OCI-LY3 (cell line): ENCODE measurements around the gene GPSM3.

Source experiments
- H2AFZ ChIP-seq: fragments of 200-600, 300-600 bp; shearing (Covaris generic); 2 replicates; pipeline ENCODE4 v1.6.0; 2014; ENCODE audit warnings: antibody characterized with exemption, low read depth, low read length
- H3K27ac ChIP-seq: fragments of 200-600, 300-600 bp; sonication (generic); 2 replicates; pipeline ENCODE4 v1.5.1; 2014; ENCODE audit warnings: mild to moderate bottlenecking, low read length, moderate library complexity, mixed read lengths
- H3K27me3 ChIP-seq: fragments of 200-600, 300-600 bp; sonication (generic); 2 replicates; pipeline ENCODE4 v1.6.1; 2014; ENCODE audit warnings: low read depth, low read length, mixed read lengths
- H3K36me3 ChIP-seq: fragments of 200-600, 300-600 bp; sonication (generic); replicated peaks from 2 replicates; pipeline ENCODE3; 2014; ENCODE audit warnings: low read depth, low read length, mixed read lengths
- H3K4me1 ChIP-seq: fragments of 300-600, 200-600 bp; sonication (generic); 2 replicates; pipeline ENCODE4 v1.6.1; 2014; ENCODE audit warnings: low read length, mixed read lengths
- H3K4me2 ChIP-seq: fragments of 200-600, 300-600 bp; sonication (generic); 2 replicates; pipeline ENCODE4 v1.6.1; 2014; ENCODE audit warnings: low read length, mixed read lengths
- H3K4me3 ChIP-seq: fragments of 300-600, 200-600 bp; sonication (generic); 2 replicates; pipeline ENCODE4 v1.5.1; 2014; ENCODE audit warnings: antibody characterized with exemption, mild to moderate bottlenecking, low read length, moderate library complexity
- H3K79me2 ChIP-seq: fragments of 300-600, 200-600 bp; shearing (Covaris generic); 2 replicates; pipeline ENCODE4 v1.6.1; 2014; ENCODE audit warnings: mild to moderate bottlenecking, low read length, mixed read lengths
- H3K9ac ChIP-seq: fragments of 300-600, 200-600 bp; shearing (Covaris generic); 2 replicates; pipeline ENCODE4 v1.6.0; 2014; ENCODE audit warnings: mild to moderate bottlenecking, low read length, moderate library complexity
- H3K9me3 ChIP-seq: fragments of 200-600, 300-600 bp; shearing (Covaris generic); 2 replicates; pipeline ENCODE4 v1.6.1; 2014; ENCODE audit warnings: low read length, mixed read lengths; ENCODE audit not compliant: insufficient read depth
- H4K20me1 ChIP-seq: fragments of 200-600, 300-600 bp; sonication (generic); 2 replicates; pipeline ENCODE4 v1.6.1; 2016; ENCODE audit warnings: low read length, mixed read lengths; ENCODE audit not compliant: insufficient read depth
- EZH2phosphoT487 ChIP-seq: fragments of 200-600 bp; shearing (Covaris generic); IDR thresholded peaks from 2 replicates; pipeline ENCODE4 v1.6.1; 2018; ENCODE audit warnings: antibody characterized with exemption, mixed run types, low read depth
- TF ChIP-seq, protein P1 (sequence below): fragments of 200-600, 300-600 bp; sonication (generic); IDR thresholded peaks from 2 replicates; pipeline ENCODE4 v1.5.1; 2014; ENCODE audit warnings: antibody characterized with exemption, low read length, low read depth

Gene GPSM3

DNA sequence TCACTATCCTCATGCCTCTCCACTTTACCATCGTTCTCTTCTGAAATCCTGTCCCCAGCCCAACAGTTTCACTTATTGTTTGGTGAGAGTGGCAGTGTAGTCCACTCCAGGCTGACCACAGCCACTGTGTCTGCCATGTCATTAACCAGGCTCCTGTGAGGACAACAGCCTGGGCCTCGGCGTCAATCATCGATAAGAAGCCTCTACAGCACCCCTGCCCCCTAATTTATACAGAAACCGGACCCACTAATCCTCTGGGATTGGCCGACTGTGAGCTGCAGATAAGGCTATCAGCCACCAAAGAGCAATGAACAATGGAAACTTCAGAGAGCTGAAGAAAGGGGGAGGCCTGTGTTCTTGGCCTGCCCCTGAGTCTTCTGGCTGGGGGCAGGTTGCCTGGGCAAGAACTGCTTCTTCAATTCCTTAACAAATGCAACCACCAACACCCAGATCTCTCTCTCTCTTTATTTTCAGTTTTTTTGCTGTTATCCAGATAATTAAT lies 24.6 kb downstream of the GPSM3 start:
- Histone ChIP-seq H3K27ac (no peak overlapping the region), H3K4me2 (no peak overlapping the region), H4K20me1 (no peaks in the 10 kb centered on the region), H3K4me3 (no peak overlapping the region), H3K36me3 (no peaks in the 10 kb centered on the region), H3K4me1 (peaks cover 6% of the 10 kb centered on the region), H3K9ac (no peak overlapping the region), H2AFZ (no peak overlapping the region), H3K27me3 (no peaks in the 10 kb centered on the region), H3K79me2 (no peaks in the 10 kb centered on the region), H3K9me3 (no peaks in the 10 kb centered on the region)
- TF ChIP-seq, protein P1, sequence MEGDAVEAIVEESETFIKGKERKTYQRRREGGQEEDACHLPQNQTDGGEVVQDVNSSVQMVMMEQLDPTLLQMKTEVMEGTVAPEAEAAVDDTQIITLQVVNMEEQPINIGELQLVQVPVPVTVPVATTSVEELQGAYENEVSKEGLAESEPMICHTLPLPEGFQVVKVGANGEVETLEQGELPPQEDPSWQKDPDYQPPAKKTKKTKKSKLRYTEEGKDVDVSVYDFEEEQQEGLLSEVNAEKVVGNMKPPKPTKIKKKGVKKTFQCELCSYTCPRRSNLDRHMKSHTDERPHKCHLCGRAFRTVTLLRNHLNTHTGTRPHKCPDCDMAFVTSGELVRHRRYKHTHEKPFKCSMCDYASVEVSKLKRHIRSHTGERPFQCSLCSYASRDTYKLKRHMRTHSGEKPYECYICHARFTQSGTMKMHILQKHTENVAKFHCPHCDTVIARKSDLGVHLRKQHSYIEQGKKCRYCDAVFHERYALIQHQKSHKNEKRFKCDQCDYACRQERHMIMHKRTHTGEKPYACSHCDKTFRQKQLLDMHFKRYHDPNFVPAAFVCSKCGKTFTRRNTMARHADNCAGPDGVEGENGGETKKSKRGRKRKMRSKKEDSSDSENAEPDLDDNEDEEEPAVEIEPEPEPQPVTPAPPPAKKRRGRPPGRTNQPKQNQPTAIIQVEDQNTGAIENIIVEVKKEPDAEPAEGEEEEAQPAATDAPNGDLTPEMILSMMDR: no peak
- TF ChIP-seq EZH2phosphoT487: no peak

DNA sequence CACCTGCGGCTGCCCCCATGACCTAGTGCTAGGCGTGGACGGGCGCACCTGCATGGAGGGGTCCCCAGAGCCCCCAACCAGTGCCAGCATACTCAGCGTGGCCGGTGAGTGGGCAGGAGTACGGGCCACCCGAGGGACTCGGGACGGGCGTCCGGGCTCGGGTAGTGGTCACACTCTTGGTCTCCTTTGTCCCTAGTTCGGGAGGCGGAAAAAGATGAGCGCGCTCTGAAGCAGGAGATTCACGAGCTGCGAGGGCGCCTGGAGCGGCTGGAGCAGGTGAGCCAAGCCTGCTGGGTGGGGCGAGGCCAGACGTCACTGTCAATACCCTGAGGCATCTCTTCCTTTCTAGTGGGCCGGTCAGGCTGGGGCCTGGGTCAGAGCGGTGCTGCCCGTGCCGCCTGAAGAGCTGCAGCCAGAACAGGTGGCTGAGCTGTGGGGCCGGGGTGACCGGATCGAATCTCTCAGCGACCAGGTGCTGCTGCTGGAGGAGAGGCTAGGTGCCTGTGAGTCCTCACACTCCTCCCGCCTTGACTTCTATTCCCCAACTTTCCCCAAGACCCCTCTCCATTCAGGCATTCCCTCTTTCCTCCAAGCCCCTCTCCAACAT lies 25.2 kb downstream of the GPSM3 start:
- no peak for TF ChIP-seq EZH2phosphoT487
- TF ChIP-seq, protein P1: no peak
- Histone ChIP-seq H3K4me3 (no peak overlapping the region), H4K20me1 (no peaks in the 10 kb centered on the region), H3K79me2 (no peaks in the 10 kb centered on the region), H3K27ac (no peak overlapping the region), H3K27me3 (no peaks in the 10 kb centered on the region), H3K4me2 (no peak overlapping the region), H3K36me3 (no peaks in the 10 kb centered on the region), H3K9me3 (no peaks in the 10 kb centered on the region), H3K9ac (no peak overlapping the region), H2AFZ (no peak overlapping the region), H3K4me1 (peaks cover 6% of the 10 kb centered on the region)

GRCh38 chr6:32166411-32167061 lies 25.9 kb downstream of the GPSM3 start:
- H3K79me2 ChIP-seq: no peaks in the 10 kb centered on the region
- H2AFZ ChIP-seq: no peak overlapping the region
- H3K9ac ChIP-seq: no peak overlapping the region
- no peaks in the 10 kb centered on the region for H4K20me1 ChIP-seq
- H3K4me3 ChIP-seq: no peak overlapping the region
- TF ChIP-seq, protein P1: no peak
- no peak for TF ChIP-seq EZH2phosphoT487
- no peak overlapping the region for H3K4me2 ChIP-seq
- peaks cover 6% of the 10 kb centered on the region for H3K4me1 ChIP-seq
- H3K36me3 ChIP-seq: no peaks in the 10 kb centered on the region
- no peaks in the 10 kb centered on the region for H3K27me3 ChIP-seq
- no peak overlapping the region for H3K27ac ChIP-seq
- H3K9me3 ChIP-seq: no peaks in the 10 kb centered on the region

GRCh38 chr6:32164295-32164694 lies 28.1 kb downstream of the GPSM3 start, which contains the start of gene EGFL8:
Gene EGFL8, plus strand, starts transcription at chr6:32164595. Its CDS starts 1,571 bp downstream, at chr6:32166166.
- no peak within 1 kb of the TSS for H3K27ac ChIP-seq
- peaks cover 6% of the 10 kb centered on the region for H3K4me1 ChIP-seq
- H3K9me3 ChIP-seq: no peaks in the 10 kb centered on the region
- no peaks in the 10 kb centered on the region for H3K36me3 ChIP-seq
- H2AFZ ChIP-seq: no peak within 1 kb of the TSS
- no peak within 1 kb of the TSS for H3K4me2 ChIP-seq
- TF ChIP-seq, protein P1: no peak
- H3K79me2 ChIP-seq: no peaks in the 10 kb centered on the region
- H3K9ac ChIP-seq: no peak within 1 kb of the TSS
- H3K27me3 ChIP-seq: no peaks in the 10 kb centered on the region
- no peak within 1 kb of the TSS for H3K4me3 ChIP-seq
- no peaks in the 10 kb centered on the region for H4K20me1 ChIP-seq
